Activated B cell treated with CpG ODN at 0.5 μM for 24 hours (primary cell): Measurements from ENCODE around the gene VPS13D. TPM values are rescaled to one million over a fixed set of nuclear protein-coding genes. Genes with fewer than 3 reads are reported as not detected.

Source experiments
- ATAC-seq: fragments of 200-7000 bp; cut with Tn5 transposase; one replicate; pipeline ENCODE4 v1.10.0; 2021; ENCODE audit warnings: low read depth, mild to moderate bottlenecking, moderate library complexity
- CTCF ChIA-PET: fragments of 350-600 bp; sonication (Branson Sonifier 250); formaldehyde crosslinking; loops from one replicate; lab custom pipeline; 2021; ENCODE audit warnings: antibody characterized with exemption; lab: Charles Lee
- POLR2A ChIA-PET: fragments of 350-600 bp; sonication (Branson Sonifier 250); formaldehyde crosslinking; loops from one replicate; lab custom pipeline; 2021; ENCODE audit warnings: antibody characterized with exemption; lab: Charles Lee
- DNase-seq: peaks from one replicate; pipeline ENCODE4 v3.0.0; 2022
- H3K27ac Mint-ChIP-seq: one replicate; pipeline ENCODE4 v1.8.0; 2020; ENCODE audit warnings: mixed read lengths
- H3K27me3 Mint-ChIP-seq: one replicate; pipeline ENCODE4 v1.8.0; 2021; ENCODE audit warnings: mixed read lengths
- H3K36me3 Mint-ChIP-seq: one replicate; pipeline ENCODE4 v1.8.0; 2021; ENCODE audit warnings: low read depth, mixed read lengths
- H3K4me1 Mint-ChIP-seq: one replicate; pipeline ENCODE4 v1.8.0; 2021; ENCODE audit warnings: mixed read lengths
- H3K4me3 Mint-ChIP-seq: one replicate; pipeline ENCODE4 v1.8.0; 2020; ENCODE audit warnings: mild to moderate bottlenecking, mixed read lengths
- H3K9me3 Mint-ChIP-seq: one replicate; pipeline ENCODE4 v1.8.0; 2020; ENCODE audit warnings: mixed read lengths
- intact Hi-C: fragments of 100-400 bp; cut with micrococcal nuclease; formaldehyde crosslinking; loops from one replicate; pipeline ENCODE4 v1.15.1; 2024
- total RNA-seq: library from RNA; stranded (reverse); gene quantifications from 2 replicates; pipeline ENCODE4 v1.2.3, GENCODE V29; 2022
- TF ChIP-seq, protein P1 (sequence below): fragments of 200-600 bp; IDR thresholded peaks from one replicate; pipeline ENCODE4 v1.8.0; 2022; ENCODE audit warnings: antibody characterized with exemption, mild to moderate bottlenecking

Gene VPS13D
- total RNA-seq, 1 donor from 2014 or later, result 64.5 TPM

GRCh38 chr1:12359359-12360133, 129.7 kb downstream of the VPS13D start:
- peaks cover 82% of the 10 kb centered on the region for H3K36me3 Mint-ChIP-seq
- CTCF ChIA-PET, result no interaction called here
- H3K4me3 Mint-ChIP-seq, result no peak overlapping the region
- H3K4me1 Mint-ChIP-seq, result no peaks in the 10 kb centered on the region
- ATAC-seq (no peak), DNase-seq (no peak)
- no peak overlapping the region for H3K27ac Mint-ChIP-seq
- TF ChIP-seq, protein P1, sequence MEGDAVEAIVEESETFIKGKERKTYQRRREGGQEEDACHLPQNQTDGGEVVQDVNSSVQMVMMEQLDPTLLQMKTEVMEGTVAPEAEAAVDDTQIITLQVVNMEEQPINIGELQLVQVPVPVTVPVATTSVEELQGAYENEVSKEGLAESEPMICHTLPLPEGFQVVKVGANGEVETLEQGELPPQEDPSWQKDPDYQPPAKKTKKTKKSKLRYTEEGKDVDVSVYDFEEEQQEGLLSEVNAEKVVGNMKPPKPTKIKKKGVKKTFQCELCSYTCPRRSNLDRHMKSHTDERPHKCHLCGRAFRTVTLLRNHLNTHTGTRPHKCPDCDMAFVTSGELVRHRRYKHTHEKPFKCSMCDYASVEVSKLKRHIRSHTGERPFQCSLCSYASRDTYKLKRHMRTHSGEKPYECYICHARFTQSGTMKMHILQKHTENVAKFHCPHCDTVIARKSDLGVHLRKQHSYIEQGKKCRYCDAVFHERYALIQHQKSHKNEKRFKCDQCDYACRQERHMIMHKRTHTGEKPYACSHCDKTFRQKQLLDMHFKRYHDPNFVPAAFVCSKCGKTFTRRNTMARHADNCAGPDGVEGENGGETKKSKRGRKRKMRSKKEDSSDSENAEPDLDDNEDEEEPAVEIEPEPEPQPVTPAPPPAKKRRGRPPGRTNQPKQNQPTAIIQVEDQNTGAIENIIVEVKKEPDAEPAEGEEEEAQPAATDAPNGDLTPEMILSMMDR, result no peak
- H3K9me3 Mint-ChIP-seq, result no peaks in the 10 kb centered on the region
- H3K27me3 Mint-ChIP-seq, result no peaks in the 10 kb centered on the region
- intact Hi-C loops, result no loop called here
- POLR2A ChIA-PET, result no interaction called here

- ATAC-seq (no peak), DNase-seq (no peak)
- Mint-ChIP-seq H3K36me3 (peaks cover 66% of the 10 kb centered on the region), H3K27me3 (no peaks in the 10 kb centered on the region), H3K9me3 (no peaks in the 10 kb centered on the region), H3K27ac (no peak overlapping the region), H3K4me1 (no peaks in the 10 kb centered on the region), H3K4me3 (no peak overlapping the region)
- TF ChIP-seq, protein P1, result no peak
- intact Hi-C loops, result no loop called here
- ChIA-PET CTCF (no interaction called here), POLR2A (no interaction called here)
These were observed 138.8 kb downstream of the VPS13D start for GRCh38 chr1:12368646-12369045.

- DNase-seq (no peak), ATAC-seq (no peak)
- TF ChIP-seq, protein P1, result no peak
- Mint-ChIP-seq H3K9me3 (no peaks in the 10 kb centered on the region), H3K27ac (no peak overlapping the region), H3K4me3 (no peak overlapping the region), H3K36me3 (peaks cover 66% of the 10 kb centered on the region), H3K27me3 (no peaks in the 10 kb centered on the region), H3K4me1 (no peaks in the 10 kb centered on the region)
- ChIA-PET CTCF (no interaction called here), POLR2A (no interaction called here)
- intact Hi-C loops, result no loop called here
These were observed 139.4 kb downstream of the VPS13D start for GRCh38 chr1:12369258-12369657.

DNA sequence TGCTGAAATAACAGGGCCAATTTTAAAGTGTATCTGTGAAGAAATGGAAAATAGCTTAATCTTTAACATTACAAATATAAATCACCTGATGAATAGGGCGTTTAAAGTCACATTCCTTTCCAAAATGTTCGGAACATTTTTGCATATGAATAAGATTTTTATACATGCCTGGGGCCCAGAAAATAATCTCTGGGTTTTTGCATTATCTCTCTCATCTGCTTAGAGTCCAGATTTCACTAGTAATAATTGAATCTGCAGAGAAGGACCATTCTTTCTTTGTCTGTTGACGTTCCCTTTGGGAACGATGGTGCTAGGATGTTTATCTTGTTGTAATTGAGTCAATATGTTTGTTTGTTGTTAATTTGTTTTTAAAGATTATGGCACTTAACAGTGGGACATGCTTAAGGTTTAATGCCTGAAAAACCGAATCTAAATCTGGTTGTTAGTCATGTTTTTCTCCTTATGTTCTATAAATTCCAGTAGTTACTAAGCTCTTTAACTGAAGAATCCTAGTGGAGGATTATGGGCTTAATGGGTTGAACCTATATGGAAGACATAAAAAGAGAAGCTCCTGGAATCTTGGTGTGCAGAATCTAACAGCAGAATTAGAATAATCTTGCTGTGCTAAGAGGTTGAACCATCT, 140.6 kb downstream of the VPS13D start:
- no peak for DNase-seq
- H3K36me3 Mint-ChIP-seq, result peaks cover 65% of the 10 kb centered on the region
- no peak overlapping the region for H3K4me3 Mint-ChIP-seq
- H3K4me1 Mint-ChIP-seq, result no peaks in the 10 kb centered on the region
- no peak for ATAC-seq
- no peaks in the 10 kb centered on the region for H3K9me3 Mint-ChIP-seq
- no peak overlapping the region for H3K27ac Mint-ChIP-seq
- ChIA-PET CTCF (no interaction called here), POLR2A (no interaction called here)
- H3K27me3 Mint-ChIP-seq, result no peaks in the 10 kb centered on the region
- TF ChIP-seq, protein P1, result no peak
- intact Hi-C loops, result no loop called here

DNA sequence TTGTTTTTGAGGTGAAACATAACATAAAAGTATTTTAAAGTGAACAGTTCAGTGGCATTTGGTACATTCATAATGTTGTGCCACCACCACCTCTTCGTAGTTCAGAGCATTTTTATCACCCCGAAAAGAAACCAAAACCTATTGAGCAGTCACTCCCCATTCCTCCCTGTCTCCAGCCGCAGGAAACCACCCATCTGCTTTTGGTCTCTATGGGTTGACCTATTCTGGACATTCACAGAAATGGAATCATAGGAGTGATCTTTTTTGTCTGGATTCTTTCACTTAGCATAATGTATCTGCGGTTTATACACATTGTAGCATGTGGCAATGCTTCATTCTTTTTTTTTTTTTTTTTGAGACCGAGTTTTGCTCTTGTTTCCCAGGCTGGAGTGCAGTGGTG, 141.2 kb downstream of the VPS13D start:
- intact Hi-C loops, result no loop called here
- H3K4me3 Mint-ChIP-seq, result no peak overlapping the region
- H3K9me3 Mint-ChIP-seq, result no peaks in the 10 kb centered on the region
- DNase-seq (no peak), ATAC-seq (no peak)
- no peaks in the 10 kb centered on the region for H3K4me1 Mint-ChIP-seq
- CTCF ChIA-PET, result no interaction called here
- POLR2A ChIA-PET, result no interaction called here
- no peak overlapping the region for H3K27ac Mint-ChIP-seq
- H3K36me3 Mint-ChIP-seq, result peaks cover 69% of the 10 kb centered on the region
- TF ChIP-seq, protein P1, result no peak
- no peaks in the 10 kb centered on the region for H3K27me3 Mint-ChIP-seq
